RPMI7951 (cell line): ENCODE results near the gene SPIN3. TPM values are rescaled to one million over a fixed set of nuclear protein-coding genes. Genes with fewer than 3 reads are reported as not detected.
A peak's percentile ranks its signal among the peaks of the same experiment; 100 is the strongest.
"Not testable (repeated sequence)": the region's sequence is repeated elsewhere in the genome, so short reads cannot be mapped to it uniquely, and the experiment has no call there.

Experiments used
- DNase-seq: peaks from one replicate; pipeline ENCODE4 v3.0.0-alpha.2; 2012; ENCODE audit warnings: low read depth
- total RNA-seq: library from RNA; depleted of rRNA; stranded (reverse); fragments of >200 nt; shearing (Covaris generic); gene quantifications from 2 replicates; pipeline ENCODE4 v1.2.3, GENCODE V29; 2014; rRNA removed

Gene SPIN3
- total RNA-seq = 10.4 and 13.7 TPM in 2 replicates

DNA sequence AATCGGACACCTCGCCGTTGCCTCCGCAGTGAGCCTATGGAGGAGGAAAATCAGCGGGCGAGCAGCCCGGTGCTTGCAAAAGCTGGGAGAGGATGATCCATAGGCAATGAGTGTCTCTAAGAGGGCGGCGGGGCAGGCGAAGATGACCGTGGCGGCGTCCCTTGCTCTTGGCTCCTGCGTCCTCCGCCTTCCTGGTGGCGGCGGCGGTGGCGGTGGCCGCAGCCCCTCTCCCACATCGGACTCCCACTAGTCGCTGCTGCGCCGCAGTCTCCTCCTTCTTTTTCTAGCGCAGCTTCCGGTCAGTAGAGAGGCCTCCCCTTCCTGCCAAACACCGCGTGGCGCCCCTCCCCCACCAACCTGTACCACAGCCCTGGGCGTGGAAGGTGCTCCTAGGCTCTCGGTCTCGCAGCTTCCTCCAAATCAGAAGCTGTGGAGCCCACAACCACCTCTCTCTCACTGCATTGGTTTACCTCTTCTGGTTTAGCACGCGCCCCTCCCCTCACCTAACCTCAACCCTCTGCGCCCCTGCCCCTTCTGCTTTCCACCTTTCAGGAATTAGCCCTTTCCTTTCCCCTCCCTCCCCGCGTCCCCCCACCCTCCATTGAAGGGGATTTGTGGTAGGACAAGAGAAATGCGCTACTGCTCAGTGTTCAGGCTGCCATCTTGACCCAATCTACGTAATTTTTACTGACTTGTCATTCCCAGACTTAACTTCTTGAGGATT lies at the start of gene SPIN3:
SPIN3 (minus strand) TSS at position 271 of the 724 bp plus-strand sequence. CDS start 594 bp downstream, outside the sequence.
- DNase-seq = peak; percentile 86

- peak; percentile 7 for DNase-seq
Measured at GRCh38 chrX:57044245-57044644, 48.9 kb upstream of the SPIN3 start.

GRCh38 chrX:57037265-57037664 lies 41.9 kb upstream of the SPIN3 start:
- DNase-seq = not testable (repeated sequence)

DNA sequence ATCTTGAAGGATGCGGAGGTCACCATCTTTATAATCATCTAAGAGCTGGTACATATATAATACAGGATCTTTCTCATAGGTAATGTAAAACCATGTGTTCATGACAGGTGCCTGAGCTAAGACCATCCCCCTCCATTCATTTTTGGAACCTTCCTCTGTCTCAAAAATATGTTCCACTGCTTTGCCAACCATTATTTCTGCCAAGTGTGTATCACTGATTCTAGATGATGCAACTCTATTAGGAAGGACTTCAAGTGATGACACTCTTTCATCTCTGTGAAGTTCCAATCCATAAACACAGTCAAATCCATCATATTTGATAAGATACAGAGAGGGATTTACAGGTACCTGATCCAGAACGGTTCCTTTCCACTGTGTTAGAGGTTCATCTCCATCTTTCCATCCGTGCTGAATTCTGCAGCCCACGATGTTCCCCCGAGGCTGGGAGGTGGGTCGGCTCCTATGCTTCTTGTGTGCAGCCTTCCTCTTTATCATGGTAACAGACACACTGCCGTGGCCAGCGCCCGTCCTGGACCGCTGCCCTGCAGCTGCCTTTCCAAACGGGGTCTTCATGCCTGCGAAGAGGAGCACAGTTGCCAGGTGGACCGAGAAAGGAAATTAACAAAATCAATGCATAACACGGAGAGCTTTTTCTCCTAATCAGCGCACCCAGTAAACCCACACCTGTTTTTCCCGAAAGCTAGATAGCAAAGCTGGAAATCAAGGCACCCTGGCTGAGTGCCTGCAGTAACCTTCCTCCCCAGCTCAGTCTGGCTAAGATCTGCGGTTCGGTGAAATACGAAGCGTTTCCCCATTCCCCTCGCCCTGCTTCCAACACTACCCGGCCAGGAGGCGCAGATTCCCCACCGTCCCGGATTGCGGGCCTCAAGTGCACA lies 718 bp downstream of the SPIN3 start:
- peak; percentile 8 for DNase-seq

DNA sequence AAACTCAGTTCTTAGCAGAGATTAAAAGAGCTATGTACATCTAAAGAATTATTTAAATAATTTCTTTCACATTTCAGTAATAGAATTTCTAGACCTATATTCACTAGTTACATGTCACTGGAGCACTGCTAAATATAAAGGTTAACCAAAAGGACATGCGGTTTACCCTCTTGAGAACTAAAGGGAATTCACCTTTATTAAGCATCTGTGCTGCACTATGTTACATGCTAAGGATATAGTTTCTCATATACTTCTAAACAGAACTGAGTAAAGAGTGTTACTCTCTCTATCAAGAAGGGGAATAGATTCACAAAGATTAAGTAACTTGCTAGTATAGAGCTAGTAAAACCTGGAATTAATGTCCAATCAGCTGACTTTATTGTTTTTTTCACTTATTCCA lies 7.6 kb downstream of the SPIN3 start:
- DNase-seq = no peak

GRCh38 chrX:56986138-56986537 lies 9.2 kb downstream of the SPIN3 start:
- no peak for DNase-seq

- peak; percentile 52 for DNase-seq
Measured at GRCh38 chrX:56978172-56978571, 17.2 kb downstream of the SPIN3 start.

DNA sequence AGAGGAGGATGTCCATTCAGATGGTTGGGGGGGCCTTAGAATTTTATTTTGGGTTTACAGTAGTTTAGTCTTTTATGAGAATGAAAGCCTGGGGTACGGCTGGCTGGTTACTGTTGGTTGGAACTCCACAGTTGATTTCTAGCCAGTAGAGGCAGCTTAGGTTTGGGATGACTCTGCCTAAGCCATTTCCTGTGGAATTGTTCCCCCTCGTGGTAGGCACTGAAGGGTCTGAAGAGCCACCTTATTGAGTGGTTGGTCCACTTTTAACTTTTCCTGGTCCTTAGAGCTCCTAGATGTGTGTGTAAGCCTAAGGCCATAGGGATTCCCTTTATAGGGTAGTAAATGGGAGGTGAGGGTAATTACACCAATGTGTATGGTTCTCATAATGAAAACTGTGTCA lies 19.7 kb downstream of the SPIN3 start:
- DNase-seq = no peak

GRCh38 chrX:56974408-56974807 lies 20.9 kb downstream of the SPIN3 start:
- no peak for DNase-seq

GRCh38 chrX:56969559-56969958 lies 25.8 kb downstream of the SPIN3 start:
- DNase-seq = no peak

DNA sequence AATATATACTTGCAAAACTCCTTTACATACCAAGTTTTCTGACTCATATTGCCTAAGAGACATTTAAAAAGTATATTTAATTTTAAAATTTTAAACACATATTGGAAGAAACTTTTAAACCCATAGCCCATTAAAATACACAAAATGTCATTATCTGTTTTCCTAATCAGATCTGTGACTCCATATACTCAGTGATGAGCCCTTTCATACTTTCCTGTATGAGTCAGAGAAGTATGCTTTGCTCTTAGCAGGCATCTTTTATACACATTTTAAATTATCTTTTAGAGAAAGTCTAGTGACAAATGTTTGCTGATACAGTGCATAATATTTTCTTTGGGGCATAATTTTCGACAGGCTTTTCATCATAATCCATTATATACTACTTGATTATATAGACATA lies 26.4 kb downstream of the SPIN3 start:
- peak; percentile 13 for DNase-seq

GRCh38 chrX:56963377-56963776 lies 32.0 kb downstream of the SPIN3 start:
- no peak for DNase-seq

- DNase-seq = peak; percentile 76
Measured at GRCh38 chrX:56947699-56948098, 47.6 kb downstream of the SPIN3 start.

DNA sequence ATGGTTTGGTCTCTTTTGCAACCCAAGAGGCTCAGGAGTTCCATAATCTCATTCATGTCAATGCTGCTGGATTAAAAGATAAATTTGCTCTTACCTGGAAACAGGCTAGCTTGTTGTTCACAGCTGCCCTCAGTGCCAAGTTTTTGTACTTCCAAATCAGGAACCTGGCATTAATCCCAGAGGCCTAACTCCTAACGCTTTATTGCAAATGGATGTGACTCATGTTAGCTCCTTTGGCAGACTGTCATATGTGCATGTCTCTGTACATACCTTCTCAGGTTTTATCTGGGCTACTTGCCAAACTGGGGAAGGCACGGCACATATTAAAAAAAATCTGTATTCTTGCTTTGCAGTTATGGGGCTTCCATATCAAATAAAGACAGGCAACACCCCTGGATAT lies 49.1 kb downstream of the SPIN3 start:
- DNase-seq = peak; percentile 87

- DNase-seq = not testable (repeated sequence)
Measured at GRCh38 chrX:56945226-56945625, 50.1 kb downstream of the SPIN3 start.

- no peak for DNase-seq
Measured at GRCh38 chrX:56943264-56943663, 52.1 kb downstream of the SPIN3 start.

Other genes with a start within 250 kb of the SPIN3 start
- 15.6 and 19.3 TPM in 2 replicates for gene SPIN2B, start 126.0 kb upstream of the SPIN3 start, total RNA-seq
- gene SPIN2A, start 141.9 kb upstream of the SPIN3 start, total RNA-seq = 0.20 and 0.48 TPM in 2 replicates